Measurements from ENCODE around the gene HPCA. TPM values are rescaled to one million over a fixed set of nuclear protein-coding genes. Genes with fewer than 3 reads are reported as not detected.

HPCA gene
- total and polyA plus RNA-seq, 2 of the 13 experiments (the other 11 are each of a cell fraction or from before 2014, with no cell fraction given): not detected

DNA sequence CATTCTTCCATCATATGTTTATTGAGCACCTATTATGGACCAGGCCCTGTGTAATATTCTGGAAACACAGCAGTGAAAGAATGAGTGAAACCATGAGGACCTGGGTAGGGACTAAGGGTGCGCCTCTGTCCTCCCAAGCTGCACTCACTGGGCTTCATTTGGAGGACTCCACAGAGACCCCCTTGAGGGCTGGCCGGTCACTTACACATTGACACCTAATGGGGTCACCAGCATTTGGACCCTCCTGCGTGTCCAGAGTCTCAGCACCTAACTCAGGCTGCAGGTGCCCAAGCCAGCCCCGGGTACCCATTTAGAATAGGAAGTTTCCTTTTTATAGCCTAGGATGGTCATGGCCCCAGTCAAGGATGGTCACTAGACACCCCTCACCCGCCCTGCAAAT, 12.8 kb upstream of the HPCA start (continued):
- TF ChIP-seq, protein P1, sequence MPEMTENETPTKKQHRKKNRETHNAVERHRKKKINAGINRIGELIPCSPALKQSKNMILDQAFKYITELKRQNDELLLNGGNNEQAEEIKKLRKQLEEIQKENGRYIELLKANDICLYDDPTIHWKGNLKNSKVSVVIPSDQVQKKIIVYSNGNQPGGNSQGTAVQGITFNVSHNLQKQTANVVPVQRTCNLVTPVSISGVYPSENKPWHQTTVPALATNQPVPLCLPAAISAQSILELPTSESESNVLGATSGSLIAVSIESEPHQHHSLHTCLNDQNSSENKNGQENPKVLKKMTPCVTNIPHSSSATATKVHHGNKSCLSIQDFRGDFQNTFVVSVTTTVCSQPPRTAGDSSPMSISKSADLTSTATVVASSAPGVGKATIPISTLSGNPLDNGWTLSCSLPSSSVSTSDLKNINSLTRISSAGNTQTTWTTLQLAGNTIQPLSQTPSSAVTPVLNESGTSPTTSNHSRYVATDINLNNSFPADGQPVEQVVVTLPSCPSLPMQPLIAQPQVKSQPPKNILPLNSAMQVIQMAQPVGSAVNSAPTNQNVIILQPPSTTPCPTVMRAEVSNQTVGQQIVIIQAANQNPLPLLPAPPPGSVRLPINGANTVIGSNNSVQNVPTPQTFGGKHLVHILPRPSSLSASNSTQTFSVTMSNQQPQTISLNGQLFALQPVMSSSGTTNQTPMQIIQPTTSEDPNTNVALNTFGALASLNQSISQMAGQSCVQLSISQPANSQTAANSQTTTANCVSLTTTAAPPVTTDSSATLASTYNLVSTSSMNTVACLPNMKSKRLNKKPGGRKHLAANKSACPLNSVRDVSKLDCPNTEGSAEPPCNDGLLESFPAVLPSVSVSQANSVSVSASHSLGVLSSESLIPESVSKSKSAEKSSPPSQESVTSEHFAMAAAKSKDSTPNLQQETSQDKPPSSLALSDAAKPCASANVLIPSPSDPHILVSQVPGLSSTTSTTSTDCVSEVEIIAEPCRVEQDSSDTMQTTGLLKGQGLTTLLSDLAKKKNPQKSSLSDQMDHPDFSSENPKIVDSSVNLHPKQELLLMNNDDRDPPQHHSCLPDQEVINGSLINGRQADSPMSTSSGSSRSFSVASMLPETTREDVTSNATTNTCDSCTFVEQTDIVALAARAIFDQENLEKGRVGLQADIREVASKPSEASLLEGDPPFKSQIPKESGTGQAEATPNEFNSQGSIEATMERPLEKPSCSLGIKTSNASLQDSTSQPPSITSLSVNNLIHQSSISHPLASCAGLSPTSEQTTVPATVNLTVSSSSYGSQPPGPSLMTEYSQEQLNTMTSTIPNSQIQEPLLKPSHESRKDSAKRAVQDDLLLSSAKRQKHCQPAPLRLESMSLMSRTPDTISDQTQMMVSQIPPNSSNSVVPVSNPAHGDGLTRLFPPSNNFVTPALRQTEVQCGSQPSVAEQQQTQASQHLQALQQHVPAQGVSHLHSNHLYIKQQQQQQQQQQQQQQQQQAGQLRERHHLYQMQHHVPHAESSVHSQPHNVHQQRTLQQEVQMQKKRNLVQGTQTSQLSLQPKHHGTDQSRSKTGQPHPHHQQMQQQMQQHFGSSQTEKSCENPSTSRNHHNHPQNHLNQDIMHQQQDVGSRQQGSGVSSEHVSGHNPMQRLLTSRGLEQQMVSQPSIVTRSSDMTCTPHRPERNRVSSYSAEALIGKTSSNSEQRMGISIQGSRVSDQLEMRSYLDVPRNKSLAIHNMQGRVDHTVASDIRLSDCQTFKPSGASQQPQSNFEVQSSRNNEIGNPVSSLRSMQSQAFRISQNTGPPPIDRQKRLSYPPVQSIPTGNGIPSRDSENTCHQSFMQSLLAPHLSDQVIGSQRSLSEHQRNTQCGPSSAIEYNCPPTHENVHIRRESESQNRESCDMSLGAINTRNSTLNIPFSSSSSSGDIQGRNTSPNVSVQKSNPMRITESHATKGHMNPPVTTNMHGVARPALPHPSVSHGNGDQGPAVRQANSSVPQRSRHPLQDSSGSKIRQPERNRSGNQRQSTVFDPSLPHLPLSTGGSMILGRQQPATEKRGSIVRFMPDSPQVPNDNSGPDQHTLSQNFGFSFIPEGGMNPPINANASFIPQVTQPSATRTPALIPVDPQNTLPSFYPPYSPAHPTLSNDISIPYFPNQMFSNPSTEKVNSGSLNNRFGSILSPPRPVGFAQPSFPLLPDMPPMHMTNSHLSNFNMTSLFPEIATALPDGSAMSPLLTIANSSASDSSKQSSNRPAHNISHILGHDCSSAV (CRISPR knock-in tag; IDR thresholded peaks at IDR 0.05; ENCODE audit: borderline replicate concordance): no peak
- TF ChIP-seq SRSF9 (IDR thresholded peaks at IDR 0.05; ENCODE audit: borderline replicate concordance, insufficient read depth, low read depth, low read length, poor library complexity, severe bottlenecking) (no peak), ZNF337 (CRISPR knock-in tag; IDR thresholded peaks at IDR 0.05; ENCODE audit: borderline replicate concordance, low read depth) (no peak), SOX6 (IDR thresholded peaks at IDR 0.05) (no peak), SOX6 (CRISPR knock-in tag; IDR thresholded peaks at IDR 0.05) (no peak), NFE2L1 (CRISPR knock-in tag; IDR thresholded peaks at IDR 0.05; ENCODE audit: borderline replicate concordance) (no peak), ZNF781 (CRISPR knock-in tag; IDR thresholded peaks at IDR 0.05; ENCODE audit: borderline replicate concordance, not compliant biosample characterization) (no peak)
